ENCODE data around the gene FTCDNL1.

Gene FTCDNL1

GRCh38 chr2:199842631-199843395 is 8.2 kb downstream of the FTCDNL1 start:
- no peak for DNase-seq (ENCODE audit: low read depth)

- no peak for DNase-seq (ENCODE audit: low read depth)
Measured at GRCh38 chr2:199841409-199841808, 9.6 kb downstream of the FTCDNL1 start.

GRCh38 chr2:199838399-199838798 is 12.6 kb downstream of the FTCDNL1 start:
- DNase-seq (ENCODE audit: low read depth) = no peak

- DNase-seq (ENCODE audit: low read depth) = no peak
Measured at GRCh38 chr2:199836943-199837342, 14.0 kb downstream of the FTCDNL1 start.

- no peak for DNase-seq (ENCODE audit: low read depth)
Measured at GRCh38 chr2:199833525-199833924, 17.5 kb downstream of the FTCDNL1 start.

GRCh38 chr2:199830531-199830930 is 20.5 kb downstream of the FTCDNL1 start:
- DNase-seq (ENCODE audit: low read depth) = no peak

GRCh38 chr2:199829628-199830027 is 21.4 kb downstream of the FTCDNL1 start:
- no peak for DNase-seq (ENCODE audit: low read depth)

- no peak for DNase-seq (ENCODE audit: low read depth)
Measured at GRCh38 chr2:199819746-199820145, 31.2 kb downstream of the FTCDNL1 start.

GRCh38 chr2:199818754-199819153 is 32.2 kb downstream of the FTCDNL1 start:
- DNase-seq (ENCODE audit: low read depth) = no peak

GRCh38 chr2:199818026-199818425 is 33.0 kb downstream of the FTCDNL1 start:
- no peak for DNase-seq (ENCODE audit: low read depth)

GRCh38 chr2:199814817-199815211 is 36.2 kb downstream of the FTCDNL1 start:
- no peak for DNase-seq (ENCODE audit: low read depth)

GRCh38 chr2:199814101-199814816 is 36.7 kb downstream of the FTCDNL1 start:
- DNase-seq (ENCODE audit: low read depth) = no peak

- DNase-seq (ENCODE audit: low read depth) = no peak
Measured at GRCh38 chr2:199812493-199812892, 38.5 kb downstream of the FTCDNL1 start.

- no peak for DNase-seq (ENCODE audit: low read depth)
Measured at GRCh38 chr2:199811346-199811745, 39.6 kb downstream of the FTCDNL1 start.

GRCh38 chr2:199810422-199811171 is 40.4 kb downstream of the FTCDNL1 start:
- no peak for DNase-seq (ENCODE audit: low read depth)

GRCh38 chr2:199807966-199808365 is 43.0 kb downstream of the FTCDNL1 start:
- DNase-seq (ENCODE audit: low read depth) = no peak

GRCh38 chr2:199806179-199806578 is 44.8 kb downstream of the FTCDNL1 start:
- no peak for DNase-seq (ENCODE audit: low read depth)

- DNase-seq (ENCODE audit: low read depth) = no peak
Measured at GRCh38 chr2:199804831-199805230, 46.2 kb downstream of the FTCDNL1 start.

- no peak for DNase-seq (ENCODE audit: low read depth)
Measured at GRCh38 chr2:199798831-199799580, 52.0 kb downstream of the FTCDNL1 start.

- DNase-seq (ENCODE audit: low read depth) = no peak
Measured at GRCh38 chr2:199797431-199798403, 53.3 kb downstream of the FTCDNL1 start.

- no peak for DNase-seq (ENCODE audit: low read depth)
Measured at GRCh38 chr2:199792381-199792780, 58.6 kb downstream of the FTCDNL1 start.

Measured in stimulated activated CD8-positive, alpha-beta memory T cell treated with anti-CD3 and anti-CD28 coated beads, Interleukin-12 subunit alpha, Interleukin-12 subunit beta, amount 100 ng/mL, for 4 hours (primary cell).